ENCODE data around the gene BANP.
"Not testable (repeated sequence)": the region's sequence is repeated elsewhere in the genome, so short reads cannot be mapped to it uniquely, and the experiment has no call there.

DNA sequence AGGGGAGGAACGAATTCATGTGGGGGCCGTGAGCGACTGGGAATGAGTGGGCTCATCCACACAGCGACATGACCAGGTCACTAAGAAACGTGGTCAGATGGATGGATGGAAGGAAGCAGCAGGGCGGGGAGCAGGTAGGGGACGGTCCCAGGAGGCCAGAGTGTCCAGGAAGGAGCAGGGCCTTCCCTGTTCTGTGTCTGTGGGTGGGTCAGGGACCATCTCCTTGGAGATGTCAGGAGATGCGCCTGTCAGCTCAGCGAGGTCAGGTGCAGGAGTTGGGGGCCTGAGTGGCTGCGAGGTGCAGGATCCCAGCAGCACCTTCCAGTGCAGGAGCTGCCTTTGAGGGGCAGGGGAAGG, 85.4 kb downstream of the BANP start:
- TF ChIP-seq, protein P1, sequence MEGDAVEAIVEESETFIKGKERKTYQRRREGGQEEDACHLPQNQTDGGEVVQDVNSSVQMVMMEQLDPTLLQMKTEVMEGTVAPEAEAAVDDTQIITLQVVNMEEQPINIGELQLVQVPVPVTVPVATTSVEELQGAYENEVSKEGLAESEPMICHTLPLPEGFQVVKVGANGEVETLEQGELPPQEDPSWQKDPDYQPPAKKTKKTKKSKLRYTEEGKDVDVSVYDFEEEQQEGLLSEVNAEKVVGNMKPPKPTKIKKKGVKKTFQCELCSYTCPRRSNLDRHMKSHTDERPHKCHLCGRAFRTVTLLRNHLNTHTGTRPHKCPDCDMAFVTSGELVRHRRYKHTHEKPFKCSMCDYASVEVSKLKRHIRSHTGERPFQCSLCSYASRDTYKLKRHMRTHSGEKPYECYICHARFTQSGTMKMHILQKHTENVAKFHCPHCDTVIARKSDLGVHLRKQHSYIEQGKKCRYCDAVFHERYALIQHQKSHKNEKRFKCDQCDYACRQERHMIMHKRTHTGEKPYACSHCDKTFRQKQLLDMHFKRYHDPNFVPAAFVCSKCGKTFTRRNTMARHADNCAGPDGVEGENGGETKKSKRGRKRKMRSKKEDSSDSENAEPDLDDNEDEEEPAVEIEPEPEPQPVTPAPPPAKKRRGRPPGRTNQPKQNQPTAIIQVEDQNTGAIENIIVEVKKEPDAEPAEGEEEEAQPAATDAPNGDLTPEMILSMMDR (conservative IDR thresholded peaks at IDR 0.05; ENCODE audit: low read length) = not testable (repeated sequence)
- TF ChIP-seq EZH2phosphoT487 (IDR thresholded peaks at IDR 0.05; ENCODE audit: borderline replicate concordance, low read depth, low read length) = not testable (repeated sequence)
